HS-5 (cell line): Measurements from ENCODE around the gene MGAT5.
"Not testable (repeated sequence)": the region's sequence is repeated elsewhere in the genome, so short reads cannot be mapped to it uniquely, and the experiment has no call there.

Experiments
- DNase-seq: peaks from one replicate; pipeline ENCODE4 v3.0.0-alpha.2; 2012; ENCODE audit warnings: low read depth

The MGAT5 gene

GRCh38 chr2:134279417-134279816, 25.5 kb downstream of the MGAT5 start:
- DNase-seq = no peak

GRCh38 chr2:134280231-134280630, 26.4 kb downstream of the MGAT5 start:
- DNase-seq = no peak

DNA sequence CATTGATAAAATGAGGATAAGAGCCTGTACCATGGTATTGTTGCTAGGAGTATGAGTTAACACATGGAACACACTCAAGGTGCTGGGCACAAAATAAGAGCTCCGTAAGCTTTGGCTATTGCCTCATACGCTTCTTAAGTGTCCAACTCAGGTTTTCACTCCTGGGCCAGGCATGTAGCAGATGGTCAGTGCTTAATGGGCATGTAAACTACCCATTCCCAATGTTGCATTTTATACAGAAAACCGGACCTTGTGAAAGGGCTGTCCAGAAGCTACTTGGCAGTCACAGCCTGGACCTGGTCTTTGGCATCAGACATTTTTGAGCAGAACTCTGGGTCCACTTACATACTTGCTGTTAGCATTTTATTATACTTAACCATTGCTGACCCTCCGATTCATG, 26.9 kb downstream of the MGAT5 start:
- no peak for DNase-seq

GRCh38 chr2:134281815-134282419, 28.0 kb downstream of the MGAT5 start:
- no peak for DNase-seq

GRCh38 chr2:134282629-134283400, 28.9 kb downstream of the MGAT5 start:
- no peak for DNase-seq

DNA sequence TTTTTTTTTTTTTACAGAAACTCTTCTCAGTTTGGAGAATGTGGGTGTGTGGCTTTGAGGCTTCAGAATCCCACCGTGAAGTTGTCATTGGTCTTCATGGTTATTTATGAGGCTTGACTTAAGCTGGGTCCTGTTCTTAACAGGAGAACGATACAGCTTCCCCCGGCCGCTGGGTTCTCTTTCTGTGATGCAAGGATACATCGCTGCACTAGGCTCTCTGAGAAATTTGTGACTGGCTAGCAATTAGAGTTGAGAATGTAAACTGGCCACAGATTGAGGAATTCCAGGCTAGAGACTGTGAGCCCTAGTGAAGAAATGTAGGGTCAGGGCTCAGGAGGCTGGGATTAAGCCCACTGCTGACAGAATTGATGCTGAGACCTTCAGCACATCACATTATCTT, 29.8 kb downstream of the MGAT5 start:
- no peak for DNase-seq

GRCh38 chr2:134284119-134284670, 30.3 kb downstream of the MGAT5 start:
- DNase-seq = no peak

DNA sequence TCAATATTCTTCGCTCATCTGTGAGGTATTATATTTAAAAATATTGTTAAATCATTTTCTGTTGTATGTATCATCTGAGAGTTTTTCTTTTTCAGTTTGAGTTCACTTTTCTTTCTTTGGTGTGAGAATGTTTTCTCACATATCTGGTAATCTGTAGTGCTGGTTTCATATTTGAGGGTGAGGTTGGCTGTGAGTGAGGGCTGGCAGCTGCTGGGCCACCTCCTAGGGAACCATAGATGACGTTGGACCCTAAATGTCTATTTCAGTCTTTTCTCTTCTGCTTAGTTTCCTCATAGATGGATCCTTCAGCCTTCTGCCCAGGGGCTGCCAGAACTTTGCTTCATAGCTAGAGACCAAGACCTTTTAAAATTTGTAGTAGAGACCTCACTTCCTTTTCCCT, 33.5 kb downstream of the MGAT5 start:
- DNase-seq = no peak

GRCh38 chr2:134288814-134289213, 34.9 kb downstream of the MGAT5 start:
- DNase-seq = no peak

GRCh38 chr2:134289225-134289624, 35.4 kb downstream of the MGAT5 start:
- no peak for DNase-seq

- no peak for DNase-seq
These were observed 36.5 kb downstream of the MGAT5 start for GRCh38 chr2:134290358-134290757.

- no peak for DNase-seq
These were observed 38.6 kb downstream of the MGAT5 start for GRCh38 chr2:134292514-134292913.

DNA sequence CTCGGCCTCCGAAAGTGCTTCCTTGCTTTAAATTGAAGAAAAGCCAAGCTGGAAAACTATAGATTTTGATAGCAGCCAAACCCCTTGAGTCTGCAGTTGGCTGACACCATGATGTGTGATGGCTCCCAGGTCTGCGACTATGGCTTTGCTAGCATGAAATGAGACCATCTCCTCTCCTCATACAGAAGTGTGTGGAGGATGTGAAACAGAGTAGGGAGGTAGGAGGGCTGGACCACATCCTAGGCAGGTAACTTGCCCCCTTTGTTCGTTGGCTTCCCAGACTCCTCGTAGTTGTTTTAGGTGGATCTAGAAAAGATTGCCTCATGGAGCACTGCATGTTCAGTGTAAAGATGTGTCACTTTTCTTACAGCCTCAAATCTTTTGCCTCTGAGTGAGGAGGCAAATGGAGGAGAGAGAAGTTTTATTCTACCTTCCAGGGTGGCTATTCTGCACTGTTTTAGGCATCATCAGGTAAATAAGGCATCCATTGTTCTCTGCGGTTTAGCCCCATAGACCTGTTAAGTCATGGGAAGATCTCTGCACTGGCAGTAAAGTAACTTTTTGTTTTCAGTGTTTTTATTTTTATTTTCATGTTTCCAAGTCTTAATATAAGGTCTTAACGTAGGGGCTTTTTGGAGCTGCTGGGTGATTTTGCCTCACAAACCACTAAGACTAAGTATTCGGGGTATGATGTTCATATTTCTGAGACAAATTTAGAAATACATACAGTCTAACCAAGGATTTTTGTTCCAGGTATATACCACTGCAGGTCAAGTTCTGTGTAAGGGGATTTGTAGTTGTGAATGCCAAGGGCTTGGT, 40.1 kb downstream of the MGAT5 start:
- DNase-seq = no peak

DNA sequence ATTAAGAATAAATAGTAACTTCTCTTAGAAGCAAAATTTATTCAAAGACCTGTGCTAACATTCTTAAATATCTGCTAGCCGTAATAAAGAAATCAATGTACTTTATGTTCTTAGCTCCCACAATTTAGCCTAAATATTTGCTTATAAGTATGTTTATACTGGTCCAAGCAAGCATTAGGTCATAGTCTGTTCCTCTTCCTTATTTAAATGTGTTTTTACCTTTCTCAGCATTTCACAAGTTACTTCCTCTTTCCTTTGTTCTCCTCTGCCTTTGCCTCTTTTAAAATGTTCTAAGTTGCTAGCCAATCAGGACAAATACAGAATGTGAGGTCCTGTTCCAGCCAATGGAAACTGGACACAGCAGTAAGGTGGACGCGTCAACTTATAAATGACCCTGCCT, 40.7 kb downstream of the MGAT5 start:
- not testable (repeated sequence) for DNase-seq

DNA sequence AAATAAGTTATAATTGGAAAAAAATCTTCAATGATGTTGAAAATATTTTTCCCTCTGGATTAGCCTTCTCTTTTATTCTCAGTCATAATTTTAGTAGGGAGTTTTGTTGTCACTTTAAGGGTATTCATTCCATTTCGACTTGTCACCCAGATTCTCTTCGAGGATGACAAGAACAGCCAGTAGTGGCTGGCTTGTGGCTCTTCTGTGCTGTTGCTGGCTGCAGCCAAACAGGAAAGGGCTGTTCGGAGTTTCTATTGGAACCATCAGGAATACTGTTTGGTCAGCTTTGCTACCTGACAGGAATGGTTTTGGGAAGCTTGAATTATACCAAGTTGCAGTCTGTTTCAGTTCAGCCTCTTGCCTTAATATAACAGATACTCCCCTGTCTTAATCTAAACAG, 41.6 kb downstream of the MGAT5 start:
- DNase-seq = no peak

DNA sequence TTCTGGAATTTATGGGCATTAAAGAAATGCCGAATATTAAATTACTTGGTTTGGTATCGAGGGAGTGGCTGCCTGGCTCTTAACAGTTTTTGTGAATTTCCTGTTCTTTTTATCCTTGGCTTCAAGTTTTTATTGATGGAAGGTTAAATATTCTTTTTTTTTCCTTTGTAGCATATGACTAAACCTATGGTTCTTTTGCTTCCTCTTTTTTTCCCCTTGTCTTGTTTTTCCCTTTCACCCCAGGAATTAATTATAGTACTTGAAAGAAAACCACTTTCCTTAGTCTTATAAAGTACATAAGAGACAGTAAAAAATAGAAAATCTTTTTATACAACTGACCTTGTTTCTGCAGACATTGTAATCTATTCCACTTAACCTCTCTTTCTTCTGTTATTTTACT, 42.4 kb downstream of the MGAT5 start:
- DNase-seq = no peak

- no peak for DNase-seq
These were observed 45.5 kb downstream of the MGAT5 start for GRCh38 chr2:134299334-134299733.

DNA sequence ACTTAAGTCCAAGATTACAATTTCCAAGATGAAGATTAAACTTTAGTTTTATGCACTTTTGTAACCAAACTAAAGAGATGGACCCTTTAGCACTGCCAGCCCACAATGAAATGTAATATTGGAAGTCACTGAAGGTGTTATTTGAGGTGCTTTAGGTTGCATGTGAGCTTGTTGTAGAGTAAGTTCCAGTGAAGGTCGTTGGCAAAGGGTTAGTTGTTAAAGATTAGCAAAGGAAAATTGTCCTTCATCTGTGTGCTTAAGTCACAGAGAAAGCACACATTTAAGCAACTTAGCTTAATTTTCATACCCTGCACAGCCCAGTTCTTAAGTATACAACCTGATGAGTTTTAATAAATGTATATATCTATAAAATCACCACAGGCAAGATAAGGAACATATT, 46.7 kb downstream of the MGAT5 start:
- no peak for DNase-seq

DNA sequence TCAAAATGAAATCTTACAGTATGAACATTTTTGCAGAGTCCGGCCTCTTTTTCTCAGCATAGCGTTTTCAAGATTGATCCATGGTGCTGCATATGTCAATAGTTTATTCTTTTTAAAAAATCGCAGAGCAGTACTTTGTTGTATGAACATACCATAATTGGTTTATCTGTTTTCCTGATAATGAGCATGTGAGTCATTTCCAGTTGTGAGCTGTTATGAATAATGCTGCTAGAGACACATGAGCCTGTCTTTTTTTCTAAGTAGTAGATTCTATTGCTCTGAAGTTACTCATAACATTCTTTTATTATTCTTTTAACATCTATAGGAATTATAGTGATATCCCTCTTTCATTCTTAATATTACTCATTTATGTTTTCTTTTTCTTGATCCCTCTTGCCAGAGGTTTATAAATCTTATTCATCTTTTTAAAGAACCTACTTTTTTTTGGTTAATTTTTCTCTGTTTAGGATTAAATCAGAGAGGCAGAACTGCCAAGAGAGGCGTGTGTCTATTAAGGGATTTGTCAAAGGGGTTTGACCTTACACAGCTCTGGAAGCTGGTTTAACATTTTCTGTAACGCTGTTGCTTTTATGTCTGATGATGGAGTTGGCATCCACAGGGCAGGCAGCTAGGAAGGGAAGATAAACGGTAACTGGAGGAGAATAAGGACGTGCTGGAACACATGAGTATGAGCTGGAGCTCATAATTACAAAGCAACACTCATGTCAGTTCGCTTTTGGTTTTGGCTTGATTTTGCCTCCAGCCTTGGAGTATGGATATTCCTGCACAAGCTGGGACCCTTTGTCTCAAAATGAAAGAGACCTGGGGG, 47.4 kb downstream of the MGAT5 start:
- DNase-seq = peak; percentile 20

DNA sequence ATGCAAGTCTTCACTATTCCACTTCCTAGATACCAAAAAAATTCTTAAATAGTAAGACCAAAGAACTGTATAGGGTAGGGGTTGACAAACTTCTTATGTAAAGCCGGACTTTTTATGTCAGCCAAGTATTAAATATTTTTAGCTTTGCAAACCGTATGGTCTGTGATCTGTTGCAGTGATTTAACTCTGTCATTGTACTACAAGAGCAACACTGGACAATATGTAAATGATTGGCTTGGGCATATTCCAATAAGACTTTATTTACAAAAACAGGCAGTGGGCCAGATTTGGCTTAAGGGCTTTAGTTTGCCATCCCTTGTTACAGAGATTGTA, 48.0 kb downstream of the MGAT5 start:
- DNase-seq = no peak

GRCh38 chr2:134304394-134305108, 50.7 kb downstream of the MGAT5 start:
- no peak for DNase-seq
